WTC11 (cell line): ENCODE measurements around the gene BRSK1.

Experiments
- CTCF ChIP-seq: fragments of 200-600 bp; IDR thresholded peaks from 2 replicates; pipeline ENCODE4 v1.8.0; 2022; ENCODE audit warnings: antibody characterized with exemption
- KAT7 ChIP-seq: sonication (generic); formaldehyde crosslinking; IDR thresholded peaks from 2 replicates; pipeline ENCODE4 v1.8.1; 2023; ENCODE audit warnings: missing genetic modification reagents, mild to moderate bottlenecking, borderline replicate concordance
- NFATC4 ChIP-seq: fragments of 250-450 bp; sonication (Bioruptor Pico); IDR thresholded peaks from 2 replicates; pipeline ENCODE4 v1.9.0; 2021; ENCODE audit warnings: mild to moderate bottlenecking
- TF ChIP-seq, protein P1 (sequence below): sonication (generic); formaldehyde crosslinking; conservative IDR thresholded peaks from 2 replicates; pipeline ENCODE4 v1.8.1; 2022; ENCODE audit warnings: mild to moderate bottlenecking, missing genetic modification reagents
- TF ChIP-seq, protein P2 (sequence below): sonication (generic); formaldehyde crosslinking; IDR thresholded peaks from 2 replicates; pipeline ENCODE4 v1.8.1; 2022; ENCODE audit warnings: mild to moderate bottlenecking, moderate library complexity, missing genetic modification reagents
- TF ChIP-seq, protein P3 (sequence below): sonication (generic); formaldehyde crosslinking; IDR thresholded peaks from 2 replicates; pipeline ENCODE4 v1.8.0; 2023; ENCODE audit warnings: mild to moderate bottlenecking, missing genetic modification reagents
- TF ChIP-seq, protein P4 (sequence below): sonication (generic); formaldehyde crosslinking; IDR thresholded peaks from 2 replicates; pipeline ENCODE4 v1.8.1; 2023; ENCODE audit warnings: mild to moderate bottlenecking, missing genetic modification reagents, moderate library complexity
- TF ChIP-seq, protein P5 (sequence below): sonication (generic); formaldehyde crosslinking; IDR thresholded peaks from 2 replicates; pipeline ENCODE4 v1.8.0; 2022; ENCODE audit warnings: mild to moderate bottlenecking, missing genetic modification reagents

GRCh38 chr19:55324662-55325061 is 40.9 kb downstream of the BRSK1 start:
- no peak for TF ChIP-seq CTCF
- TF ChIP-seq, protein P1, sequence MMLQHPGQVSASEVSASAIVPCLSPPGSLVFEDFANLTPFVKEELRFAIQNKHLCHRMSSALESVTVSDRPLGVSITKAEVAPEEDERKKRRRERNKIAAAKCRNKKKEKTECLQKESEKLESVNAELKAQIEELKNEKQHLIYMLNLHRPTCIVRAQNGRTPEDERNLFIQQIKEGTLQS (CRISPR knock-in tag): no peak
- TF ChIP-seq KAT7 (CRISPR knock-in tag): no peak
- TF ChIP-seq, protein P2, sequence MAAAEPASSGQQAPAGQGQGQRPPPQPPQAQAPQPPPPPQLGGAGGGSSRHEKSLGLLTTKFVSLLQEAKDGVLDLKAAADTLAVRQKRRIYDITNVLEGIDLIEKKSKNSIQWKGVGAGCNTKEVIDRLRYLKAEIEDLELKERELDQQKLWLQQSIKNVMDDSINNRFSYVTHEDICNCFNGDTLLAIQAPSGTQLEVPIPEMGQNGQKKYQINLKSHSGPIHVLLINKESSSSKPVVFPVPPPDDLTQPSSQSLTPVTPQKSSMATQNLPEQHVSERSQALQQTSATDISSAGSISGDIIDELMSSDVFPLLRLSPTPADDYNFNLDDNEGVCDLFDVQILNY: no peak
- TF ChIP-seq, protein P3, sequence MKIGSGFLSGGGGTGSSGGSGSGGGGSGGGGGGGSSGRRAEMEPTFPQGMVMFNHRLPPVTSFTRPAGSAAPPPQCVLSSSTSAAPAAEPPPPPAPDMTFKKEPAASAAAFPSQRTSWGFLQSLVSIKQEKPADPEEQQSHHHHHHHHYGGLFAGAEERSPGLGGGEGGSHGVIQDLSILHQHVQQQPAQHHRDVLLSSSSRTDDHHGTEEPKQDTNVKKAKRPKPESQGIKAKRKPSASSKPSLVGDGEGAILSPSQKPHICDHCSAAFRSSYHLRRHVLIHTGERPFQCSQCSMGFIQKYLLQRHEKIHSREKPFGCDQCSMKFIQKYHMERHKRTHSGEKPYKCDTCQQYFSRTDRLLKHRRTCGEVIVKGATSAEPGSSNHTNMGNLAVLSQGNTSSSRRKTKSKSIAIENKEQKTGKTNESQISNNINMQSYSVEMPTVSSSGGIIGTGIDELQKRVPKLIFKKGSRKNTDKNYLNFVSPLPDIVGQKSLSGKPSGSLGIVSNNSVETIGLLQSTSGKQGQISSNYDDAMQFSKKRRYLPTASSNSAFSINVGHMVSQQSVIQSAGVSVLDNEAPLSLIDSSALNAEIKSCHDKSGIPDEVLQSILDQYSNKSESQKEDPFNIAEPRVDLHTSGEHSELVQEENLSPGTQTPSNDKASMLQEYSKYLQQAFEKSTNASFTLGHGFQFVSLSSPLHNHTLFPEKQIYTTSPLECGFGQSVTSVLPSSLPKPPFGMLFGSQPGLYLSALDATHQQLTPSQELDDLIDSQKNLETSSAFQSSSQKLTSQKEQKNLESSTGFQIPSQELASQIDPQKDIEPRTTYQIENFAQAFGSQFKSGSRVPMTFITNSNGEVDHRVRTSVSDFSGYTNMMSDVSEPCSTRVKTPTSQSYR (CRISPR knock-in tag): no peak
- TF ChIP-seq, protein P4, sequence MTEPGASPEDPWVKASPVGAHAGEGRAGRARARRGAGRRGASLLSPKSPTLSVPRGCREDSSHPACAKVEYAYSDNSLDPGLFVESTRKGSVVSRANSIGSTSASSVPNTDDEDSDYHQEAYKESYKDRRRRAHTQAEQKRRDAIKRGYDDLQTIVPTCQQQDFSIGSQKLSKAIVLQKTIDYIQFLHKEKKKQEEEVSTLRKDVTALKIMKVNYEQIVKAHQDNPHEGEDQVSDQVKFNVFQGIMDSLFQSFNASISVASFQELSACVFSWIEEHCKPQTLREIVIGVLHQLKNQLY: no peak
- TF ChIP-seq NFATC4 (CRISPR knock-in tag): no peak
- TF ChIP-seq, protein P5, sequence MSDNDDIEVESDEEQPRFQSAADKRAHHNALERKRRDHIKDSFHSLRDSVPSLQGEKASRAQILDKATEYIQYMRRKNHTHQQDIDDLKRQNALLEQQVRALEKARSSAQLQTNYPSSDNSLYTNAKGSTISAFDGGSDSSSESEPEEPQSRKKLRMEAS (CRISPR knock-in tag): no peak
